SU-DHL-6 (cell line): ENCODE data around the gene RAB3C.

ENCODE experiments used
- H2AFZ ChIP-seq: fragments of 200-600 bp; sonication (generic); 2 replicates; pipeline ENCODE4 v1.6.1; 2014; ENCODE audit warnings: low read depth, mild to moderate bottlenecking, moderate library complexity, mixed read lengths, antibody characterized with exemption, low read length; ENCODE audit not compliant: severe bottlenecking
- H3F3A ChIP-seq: fragments of 200-600 bp; shearing (Covaris generic); 2 replicates; pipeline ENCODE4 v1.6.0; 2016; ENCODE audit warnings: antibody characterized with exemption, mild to moderate bottlenecking; ENCODE audit not compliant: insufficient read depth
- H3K27ac ChIP-seq: fragments of 200-600 bp; sonication (generic); 2 replicates; pipeline ENCODE4 v1.5.1; 2016; ENCODE audit warnings: low read depth, mild to moderate bottlenecking, low read length, moderate library complexity, mixed read lengths
- H3K27me3 ChIP-seq: fragments of 200-600 bp; sonication (generic), shearing (Covaris generic); 2 replicates; pipeline ENCODE4 v1.6.0; 2014; ENCODE audit warnings: mild to moderate bottlenecking, low read length
- H3K36me3 ChIP-seq: fragments of 200-600 bp; sonication (generic); 2 replicates; pipeline ENCODE4 v1.6.1; 2014; ENCODE audit warnings: mild to moderate bottlenecking, low read length, mixed read lengths
- H3K4me2 ChIP-seq: fragments of 300-600, 200-600 bp; shearing (Covaris generic), sonication (generic); 2 replicates; pipeline ENCODE4 v1.6.0; 2014; ENCODE audit warnings: low read length, low read depth, mild to moderate bottlenecking; ENCODE audit not compliant: poor library complexity, severe bottlenecking
- H3K4me3 ChIP-seq: fragments of 200-600 bp; sonication (generic); 2 replicates; pipeline ENCODE4 v1.5.1; 2014; ENCODE audit warnings: antibody characterized with exemption, low read length, mild to moderate bottlenecking, mixed read lengths; ENCODE audit not compliant: insufficient read depth, poor library complexity, severe bottlenecking
- H3K79me2 ChIP-seq: fragments of 200-600 bp; sonication (generic); 2 replicates; pipeline ENCODE4 v1.6.1; 2014; ENCODE audit warnings: mild to moderate bottlenecking, low read length, moderate library complexity; ENCODE audit not compliant: insufficient read depth
- H3K9ac ChIP-seq: fragments of 200-600 bp; sonication (generic); 2 replicates; pipeline ENCODE4 v1.7.0; 2014; ENCODE audit warnings: mild to moderate bottlenecking, low read length
- H3K9me2 ChIP-seq: fragments of 200-600 bp; sonication (generic); replicated peaks from 2 replicates; pipeline ENCODE4 v1.6.1; 2014; ENCODE audit warnings: low read length; ENCODE audit not compliant: insufficient read depth
- H3K9me3 ChIP-seq: fragments of 200-600 bp; sonication (generic); 2 replicates; pipeline ENCODE4 v1.6.1; 2014; ENCODE audit warnings: low read length, mixed read lengths; ENCODE audit not compliant: insufficient read depth
- H4K20me1 ChIP-seq: fragments of 200-600 bp; sonication (generic); 2 replicates; pipeline ENCODE4 v1.6.1; 2014; ENCODE audit warnings: low read depth, mild to moderate bottlenecking, antibody characterized with exemption, low read length, moderate library complexity, mixed read lengths
- CTCF ChIP-seq: fragments of 200-600 bp; sonication (generic); IDR thresholded peaks from one replicate; pipeline ENCODE4 v1.5.1; 2017; ENCODE audit warnings: antibody characterized with exemption, mild to moderate bottlenecking, low read length, moderate library complexity; ENCODE audit not compliant: insufficient read depth, poor library complexity, severe bottlenecking
- EZH2phosphoT487 ChIP-seq: fragments of 200-600 bp; sonication (generic), shearing (Covaris generic); conservative IDR thresholded peaks from 2 replicates; pipeline ENCODE4 v1.6.1; 2018; ENCODE audit warnings: mild to moderate bottlenecking, antibody characterized with exemption, low read length, moderate library complexity, mixed read lengths

RAB3C gene

GRCh38 chr5:58582019-58582802 lies 664 bp upstream of the RAB3C start:
- H3K9me2 ChIP-seq: no peaks in the 10 kb centered on the region
- H3K9me3 ChIP-seq: no peaks in the 10 kb centered on the region
- H3K27me3 ChIP-seq: no peaks in the 10 kb centered on the region
- no peaks in the 10 kb centered on the region for H3K79me2 ChIP-seq
- no peak overlapping the region for H3K4me3 ChIP-seq
- no peak overlapping the region for H3K9ac ChIP-seq
- no peaks in the 10 kb centered on the region for H4K20me1 ChIP-seq
- no peaks in the 10 kb centered on the region for H3F3A ChIP-seq
- H3K27ac ChIP-seq: no peak overlapping the region
- H3K36me3 ChIP-seq: no peaks in the 10 kb centered on the region
- no peak overlapping the region for H3K4me2 ChIP-seq
- no peak overlapping the region for H2AFZ ChIP-seq
- no peak for TF ChIP-seq CTCF
- no peak for TF ChIP-seq EZH2phosphoT487

DNA sequence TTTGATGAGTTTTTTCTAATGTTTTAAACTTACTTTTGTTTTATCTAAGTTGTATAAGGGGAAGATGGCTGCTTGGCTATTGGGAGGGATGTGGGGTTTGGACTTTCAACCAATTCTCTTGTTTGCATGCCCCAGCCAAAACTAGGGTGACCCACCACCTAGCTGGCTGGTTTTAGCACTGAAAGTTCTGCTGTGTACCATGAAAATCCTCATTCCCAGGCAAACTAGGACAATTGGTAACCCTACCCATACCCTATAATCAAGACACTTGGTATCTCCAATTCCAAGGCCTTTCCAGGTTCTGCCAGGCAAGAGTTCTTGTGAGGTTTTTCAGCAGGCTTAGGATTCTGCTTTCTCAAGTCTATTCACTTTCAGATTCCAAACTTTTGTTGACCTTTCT lies 13.1 kb downstream of the RAB3C start:
- no peak overlapping the region for H3K9ac ChIP-seq
- H2AFZ ChIP-seq: no peak overlapping the region
- no peaks in the 10 kb centered on the region for H3K9me3 ChIP-seq
- H4K20me1 ChIP-seq: no peaks in the 10 kb centered on the region
- H3K27ac ChIP-seq: no peak overlapping the region
- H3K79me2 ChIP-seq: no peaks in the 10 kb centered on the region
- no peaks in the 10 kb centered on the region for H3K27me3 ChIP-seq
- no peak overlapping the region for H3K4me3 ChIP-seq
- no peaks in the 10 kb centered on the region for H3K9me2 ChIP-seq
- TF ChIP-seq EZH2phosphoT487 (no peak), CTCF (no peak)
- no peak overlapping the region for H3K4me2 ChIP-seq
- H3K36me3 ChIP-seq: no peaks in the 10 kb centered on the region
- no peaks in the 10 kb centered on the region for H3F3A ChIP-seq

DNA sequence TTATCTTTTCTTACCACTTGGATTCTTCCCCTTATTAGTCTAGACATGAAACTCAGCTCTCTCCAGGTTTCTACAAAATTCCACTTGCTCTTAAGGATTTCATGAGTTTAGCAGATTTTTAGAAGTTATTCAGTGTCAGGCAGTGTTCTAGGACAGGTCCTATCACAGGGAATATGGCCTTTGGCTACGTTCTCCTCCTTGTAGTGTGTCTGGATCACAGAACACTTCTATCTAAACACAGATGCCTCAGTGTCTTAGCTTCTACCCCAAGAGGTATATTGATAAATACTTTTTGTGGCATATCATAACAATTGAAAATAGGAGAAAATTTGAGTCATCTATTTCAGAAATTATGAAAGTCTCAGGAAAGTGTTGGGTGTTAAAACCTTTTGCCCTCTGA lies 15.6 kb downstream of the RAB3C start:
- H3K27me3 ChIP-seq: no peaks in the 10 kb centered on the region
- no peaks in the 10 kb centered on the region for H3K36me3 ChIP-seq
- H3K9me2 ChIP-seq: no peaks in the 10 kb centered on the region
- no peak overlapping the region for H3K4me3 ChIP-seq
- no peak overlapping the region for H3K4me2 ChIP-seq
- TF ChIP-seq EZH2phosphoT487: no peak
- TF ChIP-seq CTCF: no peak
- H4K20me1 ChIP-seq: no peaks in the 10 kb centered on the region
- H2AFZ ChIP-seq: no peak overlapping the region
- no peaks in the 10 kb centered on the region for H3K79me2 ChIP-seq
- H3K9ac ChIP-seq: no peak overlapping the region
- H3K27ac ChIP-seq: no peak overlapping the region
- H3F3A ChIP-seq: no peaks in the 10 kb centered on the region
- H3K9me3 ChIP-seq: no peaks in the 10 kb centered on the region
